ENCODE measurements around the gene F5. TPM values are rescaled to one million over a fixed set of nuclear protein-coding genes. Genes with fewer than 3 reads are reported as not detected.

The F5 gene
- polyA plus RNA-seq, 3 donors, result 6.5 to 14.5 (median 7.1) TPM

GRCh38 chr1:169474302-169474995 is 111.8 kb downstream of the F5 start:
- TF ChIP-seq CTCF (IDR thresholded peaks at IDR 0.05), result no peak
- H3K27ac Mint-ChIP-seq, result no peak overlapping the region
- no CpG with 5 or more reads among the region's 1 CpG for WGBS (ENCODE audit: insufficient coverage)

GRCh38 chr1:169473347-169473746 is 112.9 kb downstream of the F5 start:
- H3K79me2 ChIP-seq (ENCODE audit: insufficient read depth, low read length), result peaks cover 8% of the 10 kb centered on the region
- intact Hi-C loops (cut with micrococcal nuclease), result no loop called here
- H3K27ac ChIP-seq (ENCODE audit: low read depth in 1 of 2, low read length in 2 of 2), result no peak overlapping the region
- H3K4me1 ChIP-seq (ENCODE audit: control insufficient read depth in 1 of 2, insufficient read depth in 2 of 2, low read length in 2 of 2), result peaks cover 6 to 17% of the 10 kb centered on the region in 2 donors
- H4K20me1 ChIP-seq (ENCODE audit: insufficient read depth, low read length), result no peaks in the 10 kb centered on the region
- H3K9me3 Mint-ChIP-seq, result no peaks in the 10 kb centered on the region
- H3K36me3 Mint-ChIP-seq, result peaks cover 26 to 31% of the 10 kb centered on the region in 2 donors
- no peak overlapping the region for H3K4me2 ChIP-seq (replicated peaks; ENCODE audit: extremely low read depth, low read length, poor library complexity, severe bottlenecking)
- no peak overlapping the region for H3K4me3 ChIP-seq (replicated peaks in 1 of 3; ENCODE audit: low read depth in 2 of 3, low read length in 3 of 3)
- H2AFZ ChIP-seq (ENCODE audit: insufficient read depth, low read depth, low read length, poor library complexity, severe bottlenecking), result no peak overlapping the region
- H3K9ac ChIP-seq (ENCODE audit: insufficient read depth, low read length, poor library complexity, severe bottlenecking), result no peak overlapping the region
- no peak for TF ChIP-seq CTCF (IDR thresholded peaks at IDR 0.05)
- peaks cover 0 to 6% of the 10 kb centered on the region in 2 donors for H3K36me3 ChIP-seq (replicated peaks in 1 of 2; ENCODE audit: control insufficient read depth in 1 of 2, insufficient read depth in 2 of 2, low read length in 2 of 2)
- H3K4me1 Mint-ChIP-seq, result peaks cover 8% of the 10 kb centered on the region
- no peak overlapping the region for H3K4me3 Mint-ChIP-seq
- WGBS (ENCODE audit: insufficient coverage), result no CpG with 5 or more reads among the region's 5 CpGs
- peaks cover 0 to 3% (median 0%) of the 10 kb centered on the region in 3 donors for H3K27me3 Mint-ChIP-seq (ENCODE audit: low read depth in 3 of 3)
- H3K27ac Mint-ChIP-seq, result peak overlapping the region in 2 of 7 donors; percentile 22 to 41
- H3K27me3 ChIP-seq (ENCODE audit: control insufficient read depth in 2 of 2, insufficient read depth in 2 of 2, low read length in 2 of 2), result no peaks in the 10 kb centered on the region
- H3K9me3 ChIP-seq (replicated peaks in 1 of 2; ENCODE audit: control insufficient read depth in 1 of 2, insufficient read depth in 1 of 2, low read length in 2 of 2), result no peaks in the 10 kb centered on the region
- peak; percentile 27 to 61 (median 30) for DNase-seq

More at GRCh38 chr1:169474302-169474995, 111.8 kb downstream of the F5 start:
- H3K4me3 ChIP-seq (replicated peaks in 1 of 3; ENCODE audit: low read depth in 2 of 3, low read length in 3 of 3), result no peak overlapping the region
- DNase-seq, result no peak
- no peak overlapping the region for H3K4me3 Mint-ChIP-seq
- H3K9me3 Mint-ChIP-seq, result no peaks in the 10 kb centered on the region
- intact Hi-C loops (cut with micrococcal nuclease), result no loop called here
- H3K27me3 ChIP-seq (ENCODE audit: control insufficient read depth in 2 of 2, insufficient read depth in 2 of 2, low read length in 2 of 2), result no peaks in the 10 kb centered on the region
- no peaks in the 10 kb centered on the region for H3K9me3 ChIP-seq (replicated peaks in 1 of 2; ENCODE audit: control insufficient read depth in 1 of 2, insufficient read depth in 1 of 2, low read length in 2 of 2)
- H3K4me1 Mint-ChIP-seq, result peaks cover 12% of the 10 kb centered on the region
- H2AFZ ChIP-seq (ENCODE audit: insufficient read depth, low read depth, low read length, poor library complexity, severe bottlenecking), result no peak overlapping the region
- peaks cover 10 to 23% of the 10 kb centered on the region in 2 donors for H3K4me1 ChIP-seq (ENCODE audit: control insufficient read depth in 1 of 2, insufficient read depth in 2 of 2, low read length in 2 of 2)
- no peaks in the 10 kb centered on the region for H3K36me3 ChIP-seq (replicated peaks in 1 of 2; ENCODE audit: control insufficient read depth in 1 of 2, insufficient read depth in 2 of 2, low read length in 2 of 2)
- H3K9ac ChIP-seq (ENCODE audit: insufficient read depth, low read length, poor library complexity, severe bottlenecking), result no peak overlapping the region
- H4K20me1 ChIP-seq (ENCODE audit: insufficient read depth, low read length), result no peaks in the 10 kb centered on the region
- H3K27me3 Mint-ChIP-seq (ENCODE audit: low read depth in 3 of 3), result peaks cover 0 to 3% (median 0%) of the 10 kb centered on the region in 3 donors
- no peak overlapping the region for H3K27ac ChIP-seq (ENCODE audit: low read depth in 1 of 2, low read length in 2 of 2)
- no peak overlapping the region for H3K4me2 ChIP-seq (replicated peaks; ENCODE audit: extremely low read depth, low read length, poor library complexity, severe bottlenecking)
- H3K36me3 Mint-ChIP-seq, result peaks cover 20 to 21% of the 10 kb centered on the region in 2 donors
- peaks cover 13% of the 10 kb centered on the region for H3K79me2 ChIP-seq (ENCODE audit: insufficient read depth, low read length)

Data from CD14-positive monocyte (primary cell).